ENCODE measurements around the gene KCNT2.

KCNT2 gene

GRCh38 chr1:196400478-196401451 is 207.5 kb downstream of the KCNT2 start:
- FAIRE-seq: no peak
- no peak for DNase-seq (ENCODE audit: insufficient read length, low spot score)
- no peak for TF ChIP-seq SPI1 (IDR thresholded peaks at IDR 0.05; ENCODE audit: low read depth, low read length)
- TF ChIP-seq POU2F2 (IDR thresholded peaks at IDR 0.05; ENCODE audit: low read depth, low read length): no peak
- TF ChIP-seq PAX5 (IDR thresholded peaks at IDR 0.05; ENCODE audit: insufficient read depth, low read length, severe bottlenecking): no peak
- TF ChIP-seq POLR2AphosphoS5 (IDR thresholded peaks at IDR 0.05; ENCODE audit: low read depth, low read length): no peak

- no peak for TF ChIP-seq POU2F2 (IDR thresholded peaks at IDR 0.05; ENCODE audit: low read depth, low read length)
- no peak for TF ChIP-seq SPI1 (IDR thresholded peaks at IDR 0.05; ENCODE audit: low read depth, low read length)
- no peak for TF ChIP-seq POLR2AphosphoS5 (IDR thresholded peaks at IDR 0.05; ENCODE audit: low read depth, low read length)
- TF ChIP-seq POLR2A (IDR thresholded peaks at IDR 0.05; ENCODE audit: low read depth, low read length): no peak
- TF ChIP-seq TAF1 (IDR thresholded peaks at IDR 0.05; ENCODE audit: low read depth, low read length): no peak
- TF ChIP-seq PAX5 (IDR thresholded peaks at IDR 0.05; ENCODE audit: insufficient read depth, low read length, severe bottlenecking): no peak
- FAIRE-seq (no peak), DNase-seq (ENCODE audit: insufficient read length, low spot score) (no peak)
These were observed 208.5 kb downstream of the KCNT2 start for GRCh38 chr1:196399713-196400112.

DNA sequence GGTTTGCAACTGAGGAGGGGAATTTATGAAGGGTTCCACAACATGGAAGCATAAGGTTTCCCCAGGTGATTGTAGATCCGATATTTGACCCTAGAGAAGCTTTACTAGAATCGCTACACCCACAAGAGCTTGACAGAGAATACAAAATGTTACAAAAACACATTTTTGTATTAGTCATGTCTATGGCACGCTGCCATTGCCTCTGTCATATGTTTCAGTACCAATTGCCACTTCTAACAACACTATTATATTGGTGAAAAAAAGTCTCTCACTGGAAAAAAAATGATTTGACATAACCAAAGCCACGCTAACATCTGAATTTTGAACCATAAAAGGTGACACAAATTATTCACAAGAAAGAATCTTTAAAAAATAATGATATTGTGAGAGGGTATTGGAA is 214.5 kb downstream of the KCNT2 start:
- FAIRE-seq (no peak), DNase-seq (ENCODE audit: insufficient read length, low spot score) (no peak)
- no peak for TF ChIP-seq POLR2AphosphoS5 (IDR thresholded peaks at IDR 0.05; ENCODE audit: low read depth, low read length)
- no peak for TF ChIP-seq SPI1 (IDR thresholded peaks at IDR 0.05; ENCODE audit: low read depth, low read length)
- TF ChIP-seq TAF1 (IDR thresholded peaks at IDR 0.05; ENCODE audit: low read depth, low read length): no peak
- TF ChIP-seq POU2F2 (IDR thresholded peaks at IDR 0.05; ENCODE audit: low read depth, low read length): no peak
- TF ChIP-seq PAX5 (IDR thresholded peaks at IDR 0.05; ENCODE audit: insufficient read depth, low read length, severe bottlenecking): no peak
- TF ChIP-seq POLR2A (IDR thresholded peaks at IDR 0.05; ENCODE audit: low read depth, low read length): no peak

- no peak for DNase-seq (ENCODE audit: insufficient read length, low spot score)
- TF ChIP-seq TAF1 (IDR thresholded peaks at IDR 0.05; ENCODE audit: low read depth, low read length) (no peak), POLR2AphosphoS5 (IDR thresholded peaks at IDR 0.05; ENCODE audit: low read depth, low read length) (no peak), POU2F2 (IDR thresholded peaks at IDR 0.05; ENCODE audit: low read depth, low read length) (no peak), PAX5 (IDR thresholded peaks at IDR 0.05; ENCODE audit: insufficient read depth, low read length, severe bottlenecking) (no peak), POLR2A (IDR thresholded peaks at IDR 0.05; ENCODE audit: low read depth, low read length) (no peak), SPI1 (IDR thresholded peaks at IDR 0.05; ENCODE audit: low read depth, low read length) (no peak)
- FAIRE-seq: no peak
These were observed 215.0 kb downstream of the KCNT2 start for GRCh38 chr1:196393282-196393681.

DNA sequence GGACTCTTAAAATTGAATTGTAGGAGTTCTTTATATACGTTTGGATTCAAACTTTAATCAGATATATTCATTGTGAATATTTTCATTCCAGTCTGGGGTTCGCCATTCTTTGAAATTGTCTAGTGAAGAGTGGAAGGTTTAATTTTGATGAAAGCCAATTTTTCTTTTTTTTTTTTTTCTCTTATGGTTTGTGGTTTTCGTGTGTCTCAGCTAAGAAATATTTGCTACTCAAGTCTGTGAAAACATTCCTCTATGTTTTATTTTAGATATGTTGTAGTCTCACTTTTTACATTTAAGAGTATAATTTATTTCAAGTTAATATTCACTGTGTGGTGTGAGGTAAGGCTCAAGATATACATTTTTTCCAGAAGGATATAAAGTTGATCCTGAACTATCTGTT is 220.5 kb downstream of the KCNT2 start:
- TF ChIP-seq PAX5 (IDR thresholded peaks at IDR 0.05; ENCODE audit: insufficient read depth, low read length, severe bottlenecking) (no peak), POLR2A (IDR thresholded peaks at IDR 0.05; ENCODE audit: low read depth, low read length) (no peak), POLR2AphosphoS5 (IDR thresholded peaks at IDR 0.05; ENCODE audit: low read depth, low read length) (no peak), SPI1 (IDR thresholded peaks at IDR 0.05; ENCODE audit: low read depth, low read length) (no peak), TAF1 (IDR thresholded peaks at IDR 0.05; ENCODE audit: low read depth, low read length) (no peak), POU2F2 (IDR thresholded peaks at IDR 0.05; ENCODE audit: low read depth, low read length) (no peak)
- DNase-seq (ENCODE audit: insufficient read length, low spot score) (no peak), FAIRE-seq (no peak)

DNA sequence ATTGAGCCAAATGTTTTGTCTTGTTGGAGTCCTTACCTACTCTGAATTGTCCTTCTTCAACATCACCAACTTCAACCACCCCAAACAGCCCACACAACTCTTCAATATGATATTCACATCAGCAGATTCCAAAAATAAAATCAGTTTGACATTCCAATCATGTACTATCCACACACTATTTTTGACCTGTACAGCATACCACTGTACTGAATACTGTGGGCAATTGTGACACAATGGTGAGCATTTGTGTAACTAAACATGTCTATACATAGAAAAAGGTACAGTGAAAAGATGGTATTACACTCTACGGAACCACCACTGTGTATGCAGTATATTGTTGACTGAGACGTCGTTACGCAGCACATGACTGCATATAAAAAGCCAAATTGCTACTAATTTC is 223.1 kb downstream of the KCNT2 start:
- DNase-seq (ENCODE audit: insufficient read length, low spot score) (no peak), FAIRE-seq (no peak)
- no peak for TF ChIP-seq POU2F2 (IDR thresholded peaks at IDR 0.05; ENCODE audit: low read depth, low read length)

DNA sequence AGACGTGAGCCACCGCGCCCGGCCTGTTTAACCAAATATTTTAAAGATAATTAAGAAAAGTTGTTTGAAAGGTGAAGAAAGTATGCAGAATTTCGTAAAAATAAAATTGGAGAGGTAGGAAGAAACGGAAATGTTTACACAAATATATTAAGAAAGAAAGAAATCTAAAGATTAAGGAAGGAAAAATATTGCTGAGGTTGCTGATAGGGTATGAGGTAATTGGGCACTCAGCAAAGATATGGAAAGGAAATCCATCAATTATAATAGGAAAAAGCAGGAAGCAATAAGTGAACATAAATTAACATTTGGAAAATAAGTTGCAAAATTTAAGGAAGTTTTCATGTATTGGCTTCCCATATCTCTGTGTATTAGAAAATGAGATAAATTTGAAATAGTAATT is 225.9 kb downstream of the KCNT2 start:
- no peak for TF ChIP-seq POLR2A (IDR thresholded peaks at IDR 0.05; ENCODE audit: low read depth, low read length)
- FAIRE-seq: no peak
- DNase-seq (ENCODE audit: insufficient read length, low spot score): no peak

- FAIRE-seq (no peak), DNase-seq (ENCODE audit: insufficient read length, low spot score) (no peak)
- TF ChIP-seq POLR2AphosphoS5 (IDR thresholded peaks at IDR 0.05; ENCODE audit: low read depth, low read length): no peak
These were observed 226.7 kb downstream of the KCNT2 start for GRCh38 chr1:196381544-196381943.

GRCh38 chr1:196380316-196380715 is 227.9 kb downstream of the KCNT2 start:
- DNase-seq (ENCODE audit: insufficient read length, low spot score) (no peak), FAIRE-seq (no peak)
- TF ChIP-seq SPI1 (IDR thresholded peaks at IDR 0.05; ENCODE audit: low read depth, low read length) (no peak), PAX5 (IDR thresholded peaks at IDR 0.05; ENCODE audit: insufficient read depth, low read length, severe bottlenecking) (no peak), POLR2AphosphoS5 (IDR thresholded peaks at IDR 0.05; ENCODE audit: low read depth, low read length) (no peak), POLR2A (IDR thresholded peaks at IDR 0.05; ENCODE audit: low read depth, low read length) (no peak), POU2F2 (IDR thresholded peaks at IDR 0.05; ENCODE audit: low read depth, low read length) (no peak), TAF1 (IDR thresholded peaks at IDR 0.05; ENCODE audit: low read depth, low read length) (no peak)

DNA sequence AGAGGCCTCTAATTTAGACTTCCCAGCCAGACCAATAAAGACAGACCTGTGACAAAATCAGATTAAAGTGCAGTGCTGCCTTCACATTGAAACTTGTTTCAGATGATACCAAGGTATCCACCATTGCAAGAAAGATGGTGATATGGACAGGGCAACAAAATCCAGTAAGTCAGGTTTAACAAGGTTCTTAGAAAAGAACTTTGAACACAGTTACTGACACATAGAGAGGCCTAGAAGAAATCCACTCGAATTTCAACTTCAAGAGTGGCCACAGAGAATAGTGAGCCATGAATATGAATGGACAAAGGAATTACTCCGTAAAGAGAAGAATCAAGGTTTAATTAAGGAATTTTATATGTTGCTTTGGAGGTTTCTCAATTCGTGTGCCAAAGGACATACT is 230.4 kb downstream of the KCNT2 start:
- no peak for FAIRE-seq
- TF ChIP-seq POLR2AphosphoS5 (IDR thresholded peaks at IDR 0.05; ENCODE audit: low read depth, low read length) (no peak), PAX5 (IDR thresholded peaks at IDR 0.05; ENCODE audit: insufficient read depth, low read length, severe bottlenecking) (no peak), SPI1 (IDR thresholded peaks at IDR 0.05; ENCODE audit: low read depth, low read length) (no peak), TAF1 (IDR thresholded peaks at IDR 0.05; ENCODE audit: low read depth, low read length) (no peak), POLR2A (IDR thresholded peaks at IDR 0.05; ENCODE audit: low read depth, low read length) (no peak), POU2F2 (IDR thresholded peaks at IDR 0.05; ENCODE audit: low read depth, low read length) (no peak)
- DNase-seq (ENCODE audit: insufficient read length, low spot score): no peak
